HT1080 (cell line): ENCODE measurements around the gene CHTOP. TPM values are rescaled to one million over a fixed set of nuclear protein-coding genes. Genes with fewer than 3 reads are reported as not detected.
"Not testable (repeated sequence)": the region's sequence is repeated elsewhere in the genome, so short reads cannot be mapped to it uniquely, and the experiment has no call there.

Experiments
- DNase-seq: peaks from one replicate; pipeline ENCODE4 v3.0.0-alpha.2; 2015; ENCODE audit warnings: low read depth
- polyA plus RNA-seq, 2 experiments: library from polyadenylated mRNA; depleted of rRNA; stranded (reverse); fragments of >200 nt; gene quantifications; 2 replicates each; pipeline ENCODE4 v1.2.3, GENCODE V29; 2015
- total RNA-seq: library from RNA; depleted of rRNA; stranded (reverse); fragments of >200 nt; shearing (Covaris generic); gene quantifications from 2 replicates; pipeline ENCODE4 v1.2.3, GENCODE V29; 2014; rRNA removed

The CHTOP gene, protein sequence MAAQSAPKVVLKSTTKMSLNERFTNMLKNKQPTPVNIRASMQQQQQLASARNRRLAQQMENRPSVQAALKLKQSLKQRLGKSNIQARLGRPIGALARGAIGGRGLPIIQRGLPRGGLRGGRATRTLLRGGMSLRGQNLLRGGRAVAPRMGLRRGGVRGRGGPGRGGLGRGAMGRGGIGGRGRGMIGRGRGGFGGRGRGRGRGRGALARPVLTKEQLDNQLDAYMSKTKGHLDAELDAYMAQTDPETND
- 46.3 and 55.8 TPM in 2 replicates for total RNA-seq
- polyA plus RNA-seq (2015; cell fraction: cytosol; rRNA removed) = 68.5 and 74.3 TPM in 2 replicates
- 138 and 140 TPM in 2 replicates for polyA plus RNA-seq (2015; cell fraction: nucleus; rRNA removed)

DNA sequence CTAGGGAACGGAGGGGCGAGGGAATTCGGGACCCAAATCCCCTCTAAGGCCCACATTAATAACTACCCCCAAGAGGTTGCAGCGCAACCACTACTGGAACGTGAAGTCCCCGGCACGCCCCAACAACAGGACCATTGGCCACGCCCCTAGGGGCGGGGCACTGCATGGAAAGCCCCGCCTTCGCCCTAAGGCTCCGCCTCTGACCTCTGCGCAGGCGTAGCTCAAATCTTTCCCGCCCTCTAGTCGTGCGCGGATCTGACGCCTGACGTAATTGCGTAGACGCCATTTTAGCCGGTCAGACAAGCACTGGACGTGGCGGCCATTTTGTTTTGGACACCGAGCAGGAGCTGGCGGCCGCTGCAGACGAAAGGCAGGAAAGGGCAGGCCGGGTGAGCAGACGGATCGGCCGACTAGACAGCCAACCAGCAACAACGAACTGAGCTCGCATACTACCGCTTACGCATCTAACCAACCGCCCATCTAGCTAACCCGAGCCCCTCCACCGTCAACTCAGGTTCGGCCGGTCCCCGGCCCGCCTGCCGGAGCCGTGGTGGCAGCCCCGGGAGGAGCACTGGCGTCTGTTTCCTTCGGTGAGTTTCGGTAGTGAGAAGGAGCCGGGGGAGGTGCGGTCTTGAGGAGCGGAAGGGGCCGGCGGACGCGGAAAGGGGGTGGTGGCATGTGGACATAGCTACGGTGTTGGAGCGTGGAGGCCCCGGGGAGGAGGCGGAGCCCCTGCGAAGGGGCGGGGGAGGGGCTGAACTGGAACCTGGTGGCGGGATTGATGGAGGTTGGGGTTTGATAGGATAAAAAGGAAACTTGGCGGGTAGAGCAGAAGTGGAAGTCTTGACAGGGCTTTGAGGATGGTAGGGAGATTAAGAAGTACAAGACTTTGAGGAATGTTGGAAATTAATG is at the start of gene CHTOP:
TSS of gene CHTOP (plus strand) at position 313 of the 912 bp plus-strand sequence. CDS start 2,523 bp downstream, outside the sequence.
- DNase-seq = peak; percentile 97

DNA sequence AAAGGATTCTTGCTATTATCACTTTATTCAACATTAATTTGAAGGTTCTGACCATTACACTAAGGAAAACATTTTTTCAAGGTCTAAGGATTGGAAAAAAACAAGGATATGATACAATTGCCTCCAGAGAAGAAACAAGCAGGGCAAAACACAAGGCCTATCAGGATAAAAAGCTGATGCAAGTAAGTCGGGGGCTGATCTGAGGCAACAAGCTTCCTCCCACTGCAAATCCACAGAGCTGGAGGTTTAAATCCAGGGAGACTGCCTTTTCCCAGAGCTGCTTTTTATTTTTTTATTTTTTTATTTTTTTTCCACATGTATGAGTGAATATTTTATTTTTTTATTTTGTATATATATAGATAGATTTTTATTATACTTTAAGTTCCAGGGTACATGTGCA is 48.9 kb upstream of the CHTOP start:
- DNase-seq = no peak

DNA sequence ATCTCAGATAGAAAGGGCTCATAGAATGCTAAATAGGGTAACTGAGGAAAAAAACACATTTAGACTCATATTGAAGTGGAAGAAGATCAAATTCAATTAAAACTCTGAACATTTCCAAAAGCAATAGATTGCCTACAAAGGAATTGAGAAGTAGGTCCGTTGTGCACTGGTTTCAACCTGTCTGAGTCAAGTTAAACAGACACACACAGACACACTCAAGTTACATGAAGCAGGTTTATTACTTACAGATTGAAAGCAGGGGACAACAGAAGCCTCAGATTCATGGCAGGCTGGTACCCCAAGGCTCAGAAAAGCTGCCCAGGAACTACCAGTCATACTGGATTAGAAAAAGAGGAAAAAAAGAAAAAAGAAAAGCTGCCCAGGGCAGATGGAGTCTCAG is 47.5 kb upstream of the CHTOP start:
- no peak for DNase-seq

DNA sequence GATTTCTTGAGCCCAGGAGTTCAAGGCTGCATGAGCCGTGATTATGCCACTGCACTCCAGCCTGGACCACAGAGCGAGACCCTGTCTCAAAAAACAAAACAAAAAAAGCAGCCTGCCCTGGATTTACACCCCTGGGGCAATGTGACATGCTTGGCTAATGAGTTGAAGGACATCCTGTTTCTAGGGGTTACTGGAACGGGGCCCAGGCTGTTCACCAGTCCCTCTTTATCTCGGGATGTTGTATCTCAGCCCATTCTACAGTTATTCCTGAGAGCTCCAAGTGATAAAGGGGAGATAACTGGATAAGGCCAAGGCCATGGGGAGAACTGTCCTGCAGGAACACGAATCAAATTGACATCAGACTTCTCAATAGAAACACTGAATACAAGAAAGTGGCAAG is 46.6 kb upstream of the CHTOP start:
- no peak for DNase-seq

DNA sequence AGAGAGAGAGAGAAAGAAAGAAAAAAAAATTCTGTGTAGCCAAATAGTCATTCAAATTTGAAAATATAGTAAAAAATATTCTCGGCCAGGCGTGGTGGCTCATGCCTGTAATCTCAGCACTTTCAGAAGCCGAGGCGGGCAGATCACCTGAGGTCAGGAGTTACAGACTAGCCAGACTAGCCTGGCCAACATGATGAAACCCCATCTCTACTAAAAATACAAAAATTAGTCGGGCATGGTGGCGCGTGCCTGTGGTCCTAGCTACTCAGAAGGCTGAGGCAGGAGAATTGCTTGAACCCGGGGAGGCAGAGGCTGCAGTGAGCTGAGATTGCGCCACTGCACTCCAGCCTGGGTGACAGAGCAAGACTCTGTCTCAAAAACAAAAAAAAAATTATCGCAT is 45.8 kb upstream of the CHTOP start:
- DNase-seq = not testable (repeated sequence)

DNA sequence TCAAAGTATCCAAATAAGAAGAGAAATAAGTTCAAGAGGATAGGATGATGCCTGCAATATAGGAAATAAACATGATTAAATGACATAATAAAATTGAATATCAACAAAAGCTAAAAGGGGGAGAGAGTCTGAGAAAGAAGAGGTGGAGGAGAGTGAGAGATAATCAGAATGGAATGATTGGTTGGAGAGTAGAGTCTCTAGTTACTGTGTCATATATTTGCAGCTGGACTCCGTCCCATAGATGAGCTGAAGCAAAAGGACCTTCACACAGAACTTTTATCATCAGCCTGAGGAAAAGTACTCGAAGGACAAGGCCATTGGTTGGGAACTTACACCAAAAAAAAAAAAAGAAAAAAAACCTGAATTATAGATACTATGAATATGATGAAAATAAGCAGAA is 45.4 kb upstream of the CHTOP start:
- DNase-seq = no peak

DNA sequence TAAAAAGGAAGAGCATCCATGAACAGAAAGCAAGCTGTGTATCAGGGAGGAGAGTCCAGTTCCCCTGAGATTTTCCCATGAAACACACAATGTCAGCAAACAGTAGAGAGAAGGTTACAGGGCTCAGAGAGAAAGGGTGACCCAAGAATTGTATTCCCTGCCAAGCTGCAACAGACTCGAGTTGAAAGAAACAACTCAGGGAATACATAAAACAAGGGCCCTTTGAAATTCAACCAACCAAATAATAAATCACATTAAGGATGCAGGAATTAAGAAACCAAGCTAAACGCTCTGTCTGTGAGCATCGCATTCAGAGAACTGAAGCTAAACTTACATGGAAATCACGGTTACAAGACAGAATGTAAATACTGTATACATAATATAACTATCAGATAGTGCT is 41.1 kb upstream of the CHTOP start:
- no peak for DNase-seq

DNA sequence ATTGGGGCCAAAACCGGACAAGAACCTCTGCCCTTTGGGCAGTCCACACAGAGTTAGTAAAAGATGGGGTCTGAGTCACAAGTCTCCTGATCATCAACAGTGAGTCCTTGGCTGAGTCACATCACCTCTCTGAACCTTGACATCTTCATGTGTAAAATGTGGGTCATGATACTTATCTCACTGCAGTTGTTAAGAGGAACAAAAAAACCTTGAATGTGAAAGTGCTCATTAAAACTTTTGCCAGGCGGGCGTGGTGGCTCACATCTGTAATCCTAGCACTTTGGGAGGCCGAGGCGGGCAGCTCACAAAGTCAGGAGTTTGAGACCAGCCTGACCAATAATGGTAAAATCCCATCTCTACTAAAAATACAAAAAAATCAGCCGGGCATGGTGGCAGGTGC is 36.7 kb upstream of the CHTOP start:
- DNase-seq = peak; percentile 70

DNA sequence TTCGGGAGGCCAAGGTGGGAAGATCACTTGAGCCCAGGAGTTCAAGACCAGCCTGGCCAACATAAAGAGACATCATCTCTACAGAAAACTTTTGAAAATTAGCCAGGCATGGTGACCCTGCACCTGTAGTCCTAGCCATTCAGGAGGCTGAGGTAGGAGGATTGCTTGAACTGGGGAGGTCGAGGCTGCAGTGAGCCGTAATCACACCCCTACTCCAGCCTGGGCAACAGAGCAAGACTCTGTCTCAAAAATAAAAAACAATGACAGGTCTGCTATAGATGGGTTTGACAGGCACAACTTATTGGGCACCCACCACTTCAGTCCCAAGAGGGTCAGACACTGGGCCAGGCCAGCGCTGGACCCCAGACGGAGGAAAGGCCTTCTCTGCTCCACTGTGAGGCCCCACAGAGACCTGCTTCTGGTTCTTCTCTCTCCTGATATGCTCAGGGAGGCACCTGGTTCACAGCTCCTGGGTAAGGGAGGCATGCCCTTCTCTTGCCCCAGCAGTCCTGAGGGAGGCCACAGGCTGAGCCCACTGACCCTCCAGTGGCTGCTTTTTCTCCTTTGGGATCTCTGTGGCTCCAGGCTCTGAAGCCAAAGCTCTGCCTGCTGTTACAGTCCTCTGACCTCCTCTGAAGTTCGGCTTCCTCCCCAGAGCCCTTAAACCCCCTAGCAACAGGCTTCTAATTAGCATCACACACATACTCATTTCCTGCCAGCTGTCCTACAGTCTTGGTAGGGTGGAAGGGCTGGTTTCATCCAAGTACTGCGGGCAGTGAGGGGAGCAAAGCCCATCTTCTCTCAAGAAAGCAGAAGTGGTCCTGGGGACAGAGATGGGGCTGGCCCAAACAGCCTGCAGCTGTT is 35.3 kb upstream of the CHTOP start:
- DNase-seq = peak; percentile 82

DNA sequence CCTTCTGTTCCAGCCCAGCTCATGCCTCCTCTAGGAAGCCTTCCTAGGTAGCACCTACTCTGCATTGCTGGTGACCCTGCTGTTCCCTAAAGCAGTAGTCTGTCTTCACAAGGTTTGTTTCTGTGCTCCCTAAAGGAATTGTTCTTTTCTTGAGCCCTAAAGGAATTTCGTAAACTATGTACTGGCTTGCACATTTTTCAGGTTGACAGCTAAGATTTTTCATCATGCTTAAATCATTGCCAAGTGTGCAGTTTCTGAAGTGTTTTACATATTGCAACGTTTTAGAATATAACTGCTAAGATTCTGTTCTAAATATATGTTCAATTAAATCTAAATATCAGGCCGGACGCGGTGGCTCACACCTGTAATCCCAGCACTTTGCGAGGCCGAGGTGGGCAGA is 34.0 kb upstream of the CHTOP start:
- no peak for DNase-seq

DNA sequence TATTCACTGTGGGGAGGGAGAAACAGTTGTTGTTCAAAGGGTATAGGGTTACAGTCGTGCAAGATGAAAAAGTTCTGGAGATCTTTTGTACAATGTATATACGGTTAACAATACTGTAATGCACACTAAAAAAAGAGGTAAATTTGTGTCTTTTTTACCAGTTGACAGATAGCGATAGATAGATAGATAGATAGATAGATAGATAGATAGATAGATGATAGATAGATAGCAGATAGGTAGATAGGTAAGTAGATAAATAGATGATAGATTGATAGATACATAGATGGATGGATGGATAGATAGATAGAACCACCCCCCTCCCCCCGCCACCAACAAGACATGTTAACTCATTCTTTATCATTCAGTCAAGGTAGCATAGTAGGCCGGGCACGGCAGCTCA is 31.1 kb upstream of the CHTOP start:
- DNase-seq = no peak

DNA sequence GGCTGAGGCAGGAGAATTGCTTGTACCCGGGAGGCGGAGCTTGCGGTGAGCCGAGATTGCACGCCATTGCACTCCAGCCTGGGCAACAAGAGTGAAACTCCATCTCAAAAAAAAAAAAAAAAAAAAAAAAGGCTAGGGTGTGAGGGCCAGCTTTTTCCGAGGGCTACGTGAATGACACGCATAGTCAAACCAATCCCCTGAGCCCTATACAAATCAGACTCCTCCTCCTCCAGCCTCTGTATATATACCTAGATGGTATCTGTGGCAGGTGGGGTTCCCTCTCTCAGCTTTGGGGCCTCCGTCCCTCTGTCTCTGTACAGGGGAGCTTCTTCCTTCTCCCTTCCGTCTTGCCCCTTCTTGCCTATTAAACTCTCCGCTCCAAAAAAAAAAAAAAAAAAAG is 27.7 kb upstream of the CHTOP start:
- no peak for DNase-seq

DNA sequence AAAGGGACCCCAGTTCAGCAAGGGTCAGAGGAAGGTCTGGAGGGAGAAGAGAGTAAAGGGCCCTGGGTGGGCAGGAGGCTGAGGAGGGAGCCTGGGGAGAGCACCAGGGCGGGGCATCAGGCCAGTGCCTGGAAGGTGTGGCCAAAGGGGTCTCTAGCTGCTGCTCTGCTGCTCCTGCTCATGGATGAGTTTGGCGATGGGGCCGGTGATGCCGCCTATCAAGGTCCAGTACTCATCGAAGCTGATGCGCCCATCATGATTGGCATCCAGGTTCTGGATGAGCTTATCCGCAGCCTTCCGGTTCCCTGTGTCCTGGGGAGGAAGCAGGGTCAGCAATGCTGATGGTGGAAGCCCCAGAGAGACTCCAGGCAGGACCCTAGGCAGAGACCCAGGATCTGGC is 26.5 kb upstream of the CHTOP start:
- DNase-seq = no peak

DNA sequence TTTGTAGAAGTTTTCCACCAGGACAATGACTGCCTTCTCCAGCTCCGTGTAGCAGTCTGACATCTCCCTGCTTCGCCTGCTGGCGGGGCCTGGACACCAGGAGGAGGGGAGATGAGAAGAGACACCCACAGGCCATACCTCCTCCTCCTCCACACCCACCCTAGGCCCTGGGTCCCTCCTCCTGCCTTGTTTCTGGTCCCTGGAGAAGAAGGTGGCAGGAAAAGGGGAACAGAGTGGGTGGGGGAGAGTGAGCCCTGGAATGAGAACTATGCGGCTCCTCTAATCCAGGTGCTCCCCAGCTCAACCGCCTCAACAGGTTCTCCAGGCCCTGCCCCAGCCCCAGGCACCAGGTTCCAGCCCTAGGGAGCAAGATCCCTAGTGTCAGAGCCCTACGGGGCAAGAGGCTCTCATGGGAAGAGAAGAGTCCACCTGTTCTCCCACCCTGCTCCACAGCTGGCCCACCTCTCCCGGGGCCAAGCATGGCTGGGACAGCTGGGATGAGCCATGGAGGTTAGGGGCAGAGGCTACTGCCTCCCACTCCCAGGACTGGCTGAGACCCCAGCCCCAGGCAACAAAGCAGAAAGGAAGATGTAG is 25.7 kb upstream of the CHTOP start:
- peak; percentile 56 for DNase-seq

DNA sequence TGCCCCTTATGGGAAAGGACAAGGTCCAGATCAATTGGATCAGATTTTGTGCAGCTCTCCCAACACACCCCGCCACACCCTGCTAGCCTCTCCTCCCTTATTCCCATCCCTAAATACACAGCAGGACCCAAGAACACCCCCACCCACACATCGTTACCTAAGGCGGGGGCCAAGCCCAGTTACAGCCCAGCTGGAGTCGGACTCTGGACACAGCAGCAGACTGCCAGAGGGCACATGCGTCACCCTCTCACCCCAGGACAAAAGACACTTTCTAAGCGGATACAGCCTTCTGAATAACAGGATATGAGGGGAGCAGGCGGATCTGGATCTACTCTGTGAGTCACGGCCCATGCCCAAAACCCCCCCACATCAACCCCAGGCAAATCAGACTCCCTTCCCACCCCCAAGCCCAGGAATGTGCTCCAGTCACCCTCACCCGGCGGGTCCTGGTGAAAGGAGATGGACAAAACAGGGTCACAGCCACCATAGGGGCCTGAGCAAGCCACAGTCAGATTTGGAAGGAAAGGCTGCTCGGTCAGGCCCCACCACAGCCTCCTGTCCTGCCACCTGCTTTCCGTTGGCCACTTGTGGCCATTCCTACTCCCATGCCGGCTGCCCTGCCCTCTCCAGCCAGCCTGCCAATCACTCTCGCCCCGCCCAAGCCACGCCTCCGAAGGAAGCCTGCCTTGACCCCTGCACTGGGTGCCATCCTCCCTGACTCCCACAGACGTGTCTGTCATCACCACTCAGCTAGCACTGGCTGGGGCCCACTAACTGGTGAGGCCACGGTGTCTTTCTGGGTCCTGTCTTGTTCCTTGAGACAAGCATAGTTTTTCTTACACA is 24.9 kb upstream of the CHTOP start:
- peak; percentile 97 for DNase-seq

DNA sequence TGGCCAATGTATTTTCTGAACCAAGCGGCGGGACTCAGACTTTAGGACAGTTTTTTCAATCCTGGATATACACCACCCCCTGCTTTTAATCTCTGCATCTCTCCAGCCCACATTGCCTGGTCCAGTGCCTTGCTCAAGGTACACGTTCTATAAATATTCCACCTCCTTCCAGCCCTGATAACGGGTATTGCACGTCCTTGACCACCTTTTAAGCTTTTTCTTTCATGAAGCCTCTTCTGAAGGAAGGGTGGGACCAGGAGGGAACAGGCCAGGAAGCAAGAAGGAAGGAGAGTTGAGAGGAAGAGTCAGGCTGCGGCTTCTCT is 24.3 kb upstream of the CHTOP start:
- no peak for DNase-seq

DNA sequence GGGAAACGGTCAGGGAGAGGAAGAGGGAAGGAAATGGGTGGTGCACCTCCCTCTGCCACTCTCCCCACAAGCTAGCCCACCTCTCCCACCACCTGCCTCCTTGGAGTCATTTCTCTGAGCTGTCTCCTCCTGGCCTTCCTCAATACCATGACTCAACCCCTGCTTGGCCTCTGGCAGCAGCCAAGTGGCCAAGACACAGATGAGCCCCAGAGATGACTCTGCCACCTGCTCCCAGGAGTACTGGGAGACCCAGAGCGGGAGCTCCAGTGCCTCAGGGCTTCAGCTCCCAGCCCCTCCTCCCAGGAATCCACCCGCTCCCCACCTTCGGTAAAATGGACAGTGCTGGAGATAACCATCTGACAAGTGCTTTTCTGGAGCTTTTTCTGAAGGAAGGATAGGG is 23.5 kb upstream of the CHTOP start:
- DNase-seq = peak; percentile 82

DNA sequence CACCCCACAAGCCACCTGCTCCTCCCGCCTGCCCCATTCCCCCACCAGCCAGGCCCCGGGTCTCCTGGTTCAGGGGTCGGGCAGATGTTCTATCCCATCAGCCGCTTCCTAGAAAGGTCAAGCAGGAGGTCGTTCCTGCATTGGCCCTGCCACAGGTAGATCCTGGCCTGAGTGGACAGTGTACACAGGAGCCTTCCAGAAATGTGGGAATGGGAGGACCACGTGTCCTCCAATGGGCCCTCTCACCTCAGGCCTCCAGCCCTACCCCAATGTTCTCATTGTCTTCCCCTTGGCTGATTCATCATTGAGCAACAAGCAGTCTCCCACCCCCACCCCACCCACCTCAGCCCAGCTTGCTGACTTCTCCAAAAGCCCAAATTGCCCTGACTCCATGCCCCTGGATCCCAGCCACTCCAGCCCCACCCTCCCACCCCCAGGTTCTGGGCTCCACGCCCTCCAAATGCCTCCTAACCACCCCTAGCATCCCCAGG is 23.0 kb upstream of the CHTOP start:
- DNase-seq = peak; percentile 66

DNA sequence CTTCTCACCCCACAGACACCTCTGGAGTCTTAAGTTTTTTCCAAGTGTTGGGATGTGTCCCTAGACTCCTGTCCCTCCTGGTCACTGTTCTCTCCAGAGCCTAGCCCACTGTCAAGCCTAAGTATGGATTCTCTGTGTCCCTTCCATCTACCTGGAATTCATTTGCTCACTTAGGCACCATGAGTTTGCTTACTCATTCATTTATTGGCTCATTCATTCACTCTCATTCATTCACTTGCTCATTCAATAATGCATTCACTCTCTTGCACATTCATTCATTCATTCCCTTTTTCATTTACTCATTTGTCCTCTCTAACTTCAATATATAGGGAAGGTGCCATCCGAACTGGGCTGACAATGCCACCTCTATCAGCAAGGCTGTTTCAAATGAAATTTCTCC is 22.5 kb upstream of the CHTOP start:
- no peak for DNase-seq

DNA sequence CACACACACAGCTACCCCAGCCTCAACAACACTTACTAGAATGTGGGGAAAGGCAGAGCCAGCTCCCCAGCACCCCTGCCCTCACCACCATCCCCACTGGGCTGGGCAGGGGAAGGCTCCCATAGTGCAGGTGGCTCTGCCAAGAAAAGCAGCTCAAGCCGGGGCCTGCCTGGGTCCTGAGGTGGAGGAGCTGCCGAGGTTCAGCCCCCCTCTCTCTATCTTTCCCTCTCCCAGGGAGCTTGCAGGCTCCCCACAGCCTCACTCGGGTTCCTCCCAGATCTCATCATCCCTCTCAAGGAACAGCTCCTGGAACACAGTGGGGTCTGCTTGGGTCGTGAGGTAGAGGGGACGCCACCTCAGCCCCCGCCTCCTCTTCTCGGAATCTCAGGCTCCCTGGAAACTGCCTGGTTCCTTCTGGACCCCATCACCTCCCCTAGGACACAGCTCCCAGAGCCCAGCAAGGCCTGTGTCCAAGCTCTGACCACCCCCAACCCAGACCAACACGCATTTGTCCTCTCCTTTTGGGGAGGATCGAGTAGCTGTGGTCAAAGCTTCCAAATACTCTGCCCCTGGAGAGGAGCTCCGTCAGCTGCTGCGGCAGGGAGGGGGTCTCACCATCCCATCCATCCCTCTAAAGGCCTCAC is 21.6 kb upstream of the CHTOP start:
- DNase-seq = no peak
